Measurements from ENCODE around the gene DCLK3.

DCLK3 gene

GRCh38 chr3:36677331-36678007 is 86.9 kb downstream of the DCLK3 start:
- DNase-seq (ENCODE audit: low read depth in 1 of 2, low spot score in 1 of 2): no peak

GRCh38 chr3:36674816-36675215 is 89.5 kb downstream of the DCLK3 start:
- DNase-seq (ENCODE audit: low read depth in 1 of 2, low spot score in 1 of 2): no peak

- DNase-seq (ENCODE audit: low read depth in 1 of 2, low spot score in 1 of 2): no peak
These were observed 94.6 kb downstream of the DCLK3 start for GRCh38 chr3:36669764-36670163.

- DNase-seq (ENCODE audit: low read depth in 1 of 2, low spot score in 1 of 2): no peak
These were observed 98.2 kb downstream of the DCLK3 start for GRCh38 chr3:36666166-36666565.

GRCh38 chr3:36663666-36664291 is 100.6 kb downstream of the DCLK3 start:
- no peak for DNase-seq (ENCODE audit: low read depth in 1 of 2, low spot score in 1 of 2)

GRCh38 chr3:36662626-36663025 is 101.7 kb downstream of the DCLK3 start:
- no peak for DNase-seq (ENCODE audit: low read depth in 1 of 2, low spot score in 1 of 2)

Measured in stimulated activated CD4-positive, alpha-beta T cell treated with anti-CD3 and anti-CD28 coated beads, Interleukin-15, amount 100 ng/mL, for 1 hour (primary cell).